ENCODE data around the gene RAB10.
"Not testable (repeated sequence)": the region's sequence is repeated elsewhere in the genome, so short reads cannot be mapped to it uniquely, and the experiment has no call there.

Gene RAB10

DNA sequence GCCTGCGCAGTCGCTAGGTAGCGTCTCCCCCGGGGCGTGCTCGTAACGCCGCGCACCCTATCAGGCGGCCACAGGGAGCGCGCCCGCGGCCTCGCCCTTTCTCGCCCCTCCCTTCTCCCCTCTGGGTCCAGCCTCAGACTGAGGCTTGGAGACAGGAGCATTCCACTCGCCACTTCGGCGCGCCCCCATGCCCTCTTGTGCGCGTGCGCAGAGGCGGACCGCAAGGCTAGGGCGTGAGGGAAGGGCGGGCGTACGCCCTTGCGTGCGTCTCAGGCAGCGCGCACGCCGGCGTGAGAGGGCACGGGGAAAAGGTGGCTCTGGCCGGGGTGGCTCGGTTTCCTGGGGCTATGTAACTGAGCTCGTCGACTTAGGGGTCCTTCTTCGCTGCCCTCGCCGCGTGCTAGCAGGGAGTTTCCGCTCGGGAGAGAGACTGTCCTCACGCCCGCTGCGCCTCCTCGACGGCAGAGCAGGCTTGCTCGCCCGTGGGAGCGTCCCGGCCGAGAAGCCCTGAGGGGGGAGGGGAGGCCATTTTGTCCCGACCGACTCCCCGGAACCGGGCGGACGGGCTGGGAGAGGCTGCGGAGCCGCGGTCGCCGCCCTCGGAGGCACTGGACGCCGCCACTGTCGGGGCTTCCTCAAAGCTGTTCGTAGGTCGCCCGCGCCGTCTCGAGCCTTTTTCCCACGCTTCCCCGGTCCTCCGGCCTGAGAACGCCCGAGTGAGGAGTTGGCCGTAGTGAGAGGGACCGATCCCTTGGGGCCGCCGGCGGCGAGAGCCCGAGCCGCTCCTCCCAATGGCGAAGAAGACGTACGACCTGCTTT is at the start of gene RAB10:
RAB10 (plus strand) TSS at position 267 of the 819 bp plus-strand sequence; CDS start at position 792, 525 bp downstream.
- DNase-seq (ENCODE audit: low read depth in 1 of 2, low spot score in 1 of 2), result peak; percentile 97 to 99

DNA sequence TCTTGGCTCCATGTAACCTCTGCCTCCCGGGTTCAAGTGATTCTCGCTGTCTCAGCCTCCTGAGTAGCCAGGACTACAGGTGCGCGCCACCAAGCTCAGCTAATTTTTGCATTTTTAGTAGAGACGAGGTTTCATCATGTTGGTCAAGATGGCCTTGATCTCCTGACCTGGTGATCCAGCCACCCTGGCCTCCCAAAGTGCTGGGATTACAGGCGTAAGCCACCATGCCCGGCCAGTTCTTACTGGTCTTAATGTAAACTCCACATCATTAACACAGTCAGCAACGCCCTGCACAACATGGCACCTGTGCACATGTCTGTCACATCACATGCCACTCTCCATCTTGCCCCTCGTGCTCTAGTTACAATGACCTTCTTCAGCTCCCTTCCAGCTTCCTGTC is 45.8 kb upstream of the RAB10 start:
- no peak for DNase-seq (ENCODE audit: low read depth in 1 of 2, low spot score in 1 of 2)

DNA sequence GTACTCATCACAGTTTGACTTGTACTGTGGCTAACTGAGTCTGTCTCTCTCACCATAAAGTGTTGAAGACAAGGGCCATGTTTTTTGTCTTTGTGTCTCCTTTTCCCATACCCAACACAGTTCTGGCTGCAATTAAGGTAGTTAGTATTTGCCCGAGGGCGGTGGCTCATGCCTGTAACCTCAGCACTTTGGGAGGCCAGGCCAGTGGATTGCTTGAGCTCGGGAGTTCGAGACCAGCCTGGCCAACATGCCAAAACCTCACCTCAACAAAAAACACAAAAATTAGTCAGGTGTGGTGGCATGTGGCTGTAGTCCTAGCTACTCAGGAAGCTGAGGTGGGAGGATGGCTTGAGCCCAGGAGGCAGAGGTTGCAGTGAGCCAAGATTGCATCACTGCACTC is 44.7 kb upstream of the RAB10 start:
- no peak for DNase-seq (ENCODE audit: low read depth in 1 of 2, low spot score in 1 of 2)

DNA sequence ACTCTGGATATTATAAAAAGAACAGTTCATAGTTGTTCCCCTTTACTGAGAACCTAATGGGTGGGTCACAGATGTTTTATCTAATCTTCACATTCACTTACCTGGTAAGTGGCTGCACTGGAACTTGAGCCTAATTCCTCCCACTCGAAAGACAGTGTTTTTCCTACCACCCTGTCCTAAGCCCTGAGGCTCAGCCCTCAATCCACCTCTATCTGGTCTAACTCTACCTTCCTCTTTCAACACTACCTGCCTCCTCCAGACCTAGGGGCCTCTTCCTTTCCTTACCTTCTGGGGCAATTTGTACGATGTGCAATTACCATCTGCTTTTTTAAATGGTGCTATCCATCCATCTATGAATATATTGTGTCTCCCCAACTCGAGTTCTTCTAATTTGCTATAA is 41.9 kb upstream of the RAB10 start:
- DNase-seq (ENCODE audit: low read depth in 1 of 2, low spot score in 1 of 2), result no peak

DNA sequence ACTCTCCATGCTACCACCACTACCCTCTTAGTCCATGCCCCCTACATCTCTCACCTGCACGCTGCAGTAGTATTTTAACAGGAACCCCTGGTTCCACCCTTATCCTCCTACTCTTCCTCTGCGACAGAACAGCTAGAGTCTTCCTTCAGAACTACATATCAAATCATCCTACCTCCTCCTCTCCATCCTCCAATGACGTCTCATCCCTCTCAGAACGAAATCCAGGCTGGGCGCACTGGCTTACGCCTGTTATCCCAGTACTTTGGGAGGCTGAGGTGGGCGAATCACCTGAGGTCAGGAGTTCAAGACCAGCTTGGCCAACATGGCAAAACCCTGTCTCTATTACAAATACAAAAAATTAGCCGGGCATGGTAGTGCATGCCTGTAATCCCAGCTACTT is 41.3 kb upstream of the RAB10 start:
- no peak for DNase-seq (ENCODE audit: low read depth in 1 of 2, low spot score in 1 of 2)

DNA sequence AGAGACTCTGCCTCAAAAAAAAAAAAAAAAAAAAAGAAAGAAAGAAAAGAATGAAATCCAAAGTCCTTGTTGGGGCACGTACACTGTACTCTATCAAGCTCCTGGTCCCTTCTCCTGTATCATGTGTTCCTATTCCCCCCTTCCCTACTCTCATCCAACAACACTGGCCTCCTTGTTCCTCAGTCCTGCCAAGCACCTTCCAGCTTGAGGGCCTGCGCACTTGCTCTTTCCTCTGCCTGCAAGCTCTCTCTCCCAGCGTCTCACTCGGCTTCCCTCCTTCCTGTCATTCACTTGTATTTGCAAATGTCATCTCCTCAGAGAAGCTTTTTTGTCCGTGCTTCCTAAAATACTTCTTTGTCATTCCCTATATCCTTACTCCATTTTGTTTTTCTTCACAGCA is 40.8 kb upstream of the RAB10 start:
- no peak for DNase-seq (ENCODE audit: low read depth in 1 of 2, low spot score in 1 of 2)

DNA sequence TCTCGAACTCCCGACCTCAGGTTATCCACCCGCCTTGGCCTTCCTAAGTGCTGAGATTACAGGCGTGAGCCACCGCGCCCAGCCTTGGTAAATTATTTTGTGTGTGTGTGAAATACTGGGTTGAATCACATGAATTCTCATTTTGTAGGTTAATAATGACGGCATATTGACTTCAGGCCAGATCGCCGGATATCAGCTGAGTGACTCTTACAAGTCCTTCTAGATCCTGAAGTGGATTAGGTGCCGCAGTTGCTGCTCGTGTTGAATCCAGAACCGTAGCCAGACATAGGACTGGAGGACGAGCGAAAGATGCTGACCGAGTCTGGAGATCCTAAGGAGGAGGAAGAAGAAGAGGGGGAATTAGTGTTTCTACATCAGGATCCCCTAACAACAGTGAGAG is 39.4 kb upstream of the RAB10 start:
- DNase-seq (ENCODE audit: low read depth in 1 of 2, low spot score in 1 of 2), result no peak

DNA sequence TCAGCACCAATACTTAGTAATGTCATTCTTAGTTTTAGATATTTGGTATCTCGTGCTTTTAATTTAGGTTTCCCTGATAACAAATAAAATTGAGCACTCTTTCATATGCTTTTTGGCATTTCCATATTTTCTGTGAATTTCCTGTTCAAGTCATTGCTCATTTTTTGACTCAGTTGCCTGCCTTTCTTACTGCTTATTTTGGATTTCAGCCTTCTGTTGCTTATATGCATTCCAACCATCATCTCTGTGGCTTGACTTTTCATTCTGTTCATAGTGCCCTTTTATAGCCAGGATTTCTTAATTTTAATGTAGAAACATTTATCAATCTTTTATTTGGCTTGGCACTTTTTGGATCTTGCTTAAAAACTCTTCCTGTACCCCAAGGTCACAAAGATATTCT is 37.0 kb upstream of the RAB10 start:
- no peak for DNase-seq (ENCODE audit: low read depth in 1 of 2, low spot score in 1 of 2)

DNA sequence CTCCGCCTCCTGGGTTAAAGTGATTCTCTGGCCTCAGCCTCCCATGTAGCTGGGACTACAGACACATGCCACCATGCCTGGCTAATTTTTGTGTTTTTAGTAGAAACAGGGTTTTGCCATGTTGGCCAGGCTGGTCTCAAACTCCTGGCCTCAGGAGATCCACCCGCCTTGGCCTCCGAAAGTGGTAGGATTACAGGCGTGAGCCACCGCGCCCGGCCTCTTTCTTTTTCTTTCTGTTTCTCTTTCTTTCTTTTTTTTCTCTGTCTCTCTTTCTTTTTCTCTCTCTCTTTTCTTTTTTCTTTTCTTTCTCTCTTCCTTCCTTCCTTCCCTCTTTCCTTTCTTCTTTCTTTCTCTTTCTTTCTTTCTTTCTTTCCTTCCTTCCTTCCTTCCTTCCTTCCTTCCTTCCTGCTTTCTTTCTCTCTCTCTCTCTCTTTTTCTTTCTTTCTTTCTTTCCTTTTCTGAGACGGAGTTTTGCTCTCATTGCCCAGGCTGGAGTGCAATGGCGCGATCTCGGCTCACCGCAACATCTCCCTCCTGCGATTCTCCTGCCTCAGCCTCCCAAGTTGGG is 35.0 kb upstream of the RAB10 start:
- not testable (repeated sequence) for DNase-seq (ENCODE audit: low read depth in 1 of 2, low spot score in 1 of 2)

DNA sequence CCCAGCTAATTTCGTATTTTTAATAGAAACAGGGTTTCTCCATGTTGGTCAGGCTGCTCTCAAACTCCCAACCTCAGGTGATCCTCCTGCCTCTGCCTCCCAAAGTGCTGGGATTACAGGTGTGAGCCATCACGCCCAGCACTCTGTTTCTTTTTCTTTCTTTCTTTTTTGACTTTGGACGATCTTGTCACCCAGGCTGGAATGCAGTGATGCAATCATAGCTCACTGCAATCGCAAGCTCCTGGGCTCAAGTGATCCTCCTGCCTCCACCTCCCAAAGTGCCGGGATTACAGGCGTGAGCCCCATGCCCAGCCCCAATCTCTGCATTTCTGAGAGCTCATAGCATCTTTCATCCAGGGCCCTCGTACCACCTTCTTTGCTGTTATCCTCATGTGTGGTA is 34.5 kb upstream of the RAB10 start:
- not testable (repeated sequence) for DNase-seq (ENCODE audit: low read depth in 1 of 2, low spot score in 1 of 2)

DNA sequence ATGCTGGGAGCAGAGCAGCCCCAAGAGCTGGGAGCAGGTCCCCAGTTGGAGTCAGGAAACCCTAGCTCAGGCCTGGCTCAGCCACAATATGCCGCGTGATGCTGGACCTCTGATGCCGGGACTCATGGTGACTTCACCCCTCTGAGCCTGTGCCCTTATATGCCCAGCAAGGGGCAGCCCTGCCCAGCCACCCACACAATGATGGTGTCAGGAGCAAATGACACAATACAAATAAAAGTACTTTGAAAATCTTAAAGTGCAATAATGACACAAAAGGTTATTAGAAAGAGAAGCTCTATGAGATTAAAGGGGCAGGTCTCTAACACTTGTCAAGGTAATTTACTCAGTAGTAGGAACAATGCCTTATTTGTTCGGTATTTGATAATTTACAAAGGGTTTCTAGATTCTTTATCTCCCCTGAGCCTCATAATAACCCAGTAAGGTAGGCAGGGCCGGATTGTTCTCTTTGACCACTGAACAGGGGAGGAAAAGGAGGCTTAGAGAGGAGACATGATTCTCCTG is 33.3 kb upstream of the RAB10 start:
- DNase-seq (ENCODE audit: low read depth in 1 of 2, low spot score in 1 of 2), result no peak

DNA sequence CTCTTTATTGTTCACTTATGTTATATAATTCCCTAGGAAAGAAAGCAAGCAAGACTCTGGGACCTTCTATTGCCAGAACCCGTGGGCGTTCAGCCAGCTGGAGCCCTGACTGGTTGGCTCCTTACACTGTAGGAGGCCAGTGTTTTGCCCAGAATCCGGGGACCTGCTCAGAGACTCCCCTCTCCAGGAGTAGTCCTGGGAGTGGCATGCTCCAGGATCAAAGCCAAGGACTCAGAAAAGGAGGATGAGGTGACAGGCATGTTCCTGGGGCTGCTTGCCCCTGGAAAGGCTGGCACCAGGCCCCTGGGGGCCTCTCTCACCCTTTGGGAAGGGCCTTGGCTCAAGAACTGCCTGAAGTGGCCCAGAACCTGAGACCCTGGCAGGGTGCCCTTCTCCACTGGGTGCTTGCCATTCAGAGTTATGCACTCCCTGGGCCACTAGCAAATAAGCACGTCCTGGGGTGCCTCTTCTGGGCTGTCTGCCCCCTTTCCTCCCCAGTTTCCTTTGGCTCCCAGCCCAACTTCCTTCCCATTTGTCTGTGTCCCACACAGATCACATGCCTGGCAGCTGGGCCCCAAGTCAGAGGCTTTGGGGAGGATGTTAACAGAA is 32.0 kb upstream of the RAB10 start:
- DNase-seq (ENCODE audit: low read depth in 1 of 2, low spot score in 1 of 2), result no peak

DNA sequence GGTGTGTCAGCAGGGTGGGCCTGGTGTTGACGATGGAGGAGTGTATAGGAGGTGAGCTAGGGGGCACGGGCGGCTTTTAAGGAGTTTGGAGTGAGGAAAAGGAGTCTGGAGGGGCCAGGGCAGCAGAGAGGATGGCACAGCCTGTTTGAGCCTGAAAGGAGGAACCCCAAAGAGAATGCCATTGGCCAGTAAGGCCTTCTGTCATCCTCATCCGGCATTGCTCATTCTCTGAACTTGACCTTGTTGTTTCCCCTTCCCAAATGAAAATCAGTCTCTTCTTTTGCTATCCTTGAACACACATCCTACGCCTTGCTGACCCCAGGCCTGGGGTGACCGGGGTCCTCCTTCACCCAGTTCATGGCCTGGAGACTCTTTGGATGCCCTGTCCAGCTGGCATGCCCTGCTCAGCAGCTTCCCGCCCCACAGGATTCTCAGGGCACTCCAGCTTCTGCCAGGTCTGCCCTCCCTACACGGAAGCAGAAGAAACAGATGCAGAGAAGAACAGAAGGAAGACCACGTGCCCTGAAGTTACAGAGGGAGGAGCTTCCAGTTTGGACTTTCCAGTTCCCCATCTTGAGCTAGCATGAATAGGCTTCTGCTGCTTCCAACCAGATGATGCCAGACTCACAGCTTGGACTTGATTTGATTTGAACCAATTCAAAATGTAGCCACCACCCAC is 31.1 kb upstream of the RAB10 start:
- DNase-seq (ENCODE audit: low read depth in 1 of 2, low spot score in 1 of 2), result no peak

DNA sequence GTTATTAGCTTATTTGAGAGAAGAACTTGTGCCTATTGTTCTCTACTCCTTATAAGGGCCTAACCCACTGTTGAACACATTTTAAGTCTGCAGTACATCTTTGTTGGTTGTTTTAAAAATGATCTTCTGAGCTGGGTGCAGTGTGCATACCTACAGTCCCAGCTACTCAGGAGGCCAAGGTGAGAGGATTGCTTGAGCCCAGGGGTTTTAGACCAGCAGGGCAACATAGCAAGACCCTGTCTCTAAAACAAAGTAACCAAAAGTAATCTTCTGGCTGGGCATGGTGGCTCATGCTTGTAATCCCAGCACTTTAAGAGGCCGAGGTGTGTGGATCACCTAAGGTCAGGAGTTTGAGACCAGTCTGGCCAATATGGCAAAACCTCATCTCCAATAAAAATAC is 25.8 kb upstream of the RAB10 start:
- no peak for DNase-seq (ENCODE audit: low read depth in 1 of 2, low spot score in 1 of 2)

DNA sequence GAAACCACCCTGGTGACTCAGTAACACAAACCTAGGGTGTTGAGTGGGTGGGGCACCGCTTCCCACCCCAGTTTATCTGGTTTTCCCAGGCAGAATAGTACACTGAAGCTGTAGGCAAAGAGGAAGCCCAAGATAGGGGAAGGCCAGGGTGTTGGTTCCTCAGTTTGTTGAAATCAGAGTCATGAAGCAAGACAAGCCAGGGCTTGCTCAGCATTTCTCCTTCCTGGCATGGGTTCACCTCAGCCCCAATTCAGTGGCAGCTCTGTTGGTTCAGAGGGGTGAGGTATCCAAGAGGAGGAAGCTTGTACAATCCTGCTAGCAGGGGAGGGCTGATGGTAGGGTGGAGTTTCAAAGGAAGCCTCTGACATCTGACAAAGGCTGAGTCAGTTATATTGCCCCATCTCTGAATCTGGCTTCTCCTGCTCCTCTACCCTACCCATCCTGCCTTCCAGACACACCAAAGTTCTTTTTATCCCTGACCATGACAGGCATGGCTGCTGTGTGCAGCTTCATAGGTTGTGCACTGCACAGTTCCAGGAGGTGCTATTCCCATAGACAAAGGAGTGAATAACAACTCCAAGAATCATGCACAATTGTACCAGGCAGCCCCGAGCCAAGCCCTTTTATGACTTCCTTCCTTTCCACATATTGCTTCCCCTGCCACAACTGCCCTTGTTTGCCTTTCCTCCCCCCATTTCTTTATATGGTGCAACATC is 24.9 kb upstream of the RAB10 start:
- DNase-seq (ENCODE audit: low read depth in 1 of 2, low spot score in 1 of 2), result no peak

DNA sequence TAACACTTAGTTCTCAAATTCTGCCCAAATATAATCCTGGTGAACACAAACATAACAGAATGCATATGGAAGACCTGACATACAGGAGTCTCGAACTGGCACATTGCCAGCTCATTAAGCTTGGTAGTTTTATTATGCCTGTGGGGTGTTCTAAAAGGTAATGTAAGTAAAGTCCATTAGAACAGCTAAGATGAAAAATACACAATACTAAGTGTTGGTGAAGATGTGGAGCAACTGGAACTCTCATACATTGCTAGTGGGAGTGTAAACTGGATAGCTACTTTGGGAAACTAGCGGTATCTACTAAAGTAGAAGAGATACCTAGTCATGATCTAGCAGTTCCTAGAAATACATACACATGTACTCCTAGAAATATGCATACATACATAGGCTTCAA is 24.3 kb upstream of the RAB10 start:
- no peak for DNase-seq (ENCODE audit: low read depth in 1 of 2, low spot score in 1 of 2)

DNA sequence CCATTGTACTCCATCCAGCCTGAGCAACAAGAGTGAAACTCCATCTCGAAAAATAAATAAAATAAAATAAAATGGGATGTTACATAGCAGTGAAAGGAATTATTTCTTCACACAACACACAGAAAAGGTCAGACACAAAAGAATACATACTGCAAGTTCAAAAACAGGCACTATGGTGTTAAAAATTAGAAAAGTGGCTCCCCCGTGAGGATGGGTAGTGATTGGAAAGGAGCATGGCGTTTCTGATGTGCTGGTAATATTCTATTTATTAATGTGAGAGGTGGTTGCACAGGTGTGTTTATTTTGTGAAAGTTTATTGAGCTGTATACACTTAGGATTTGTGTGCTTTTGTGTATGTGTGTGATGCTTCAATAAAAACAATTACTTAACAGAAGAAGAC is 22.9 kb upstream of the RAB10 start:
- DNase-seq (ENCODE audit: low read depth in 1 of 2, low spot score in 1 of 2), result no peak

DNA sequence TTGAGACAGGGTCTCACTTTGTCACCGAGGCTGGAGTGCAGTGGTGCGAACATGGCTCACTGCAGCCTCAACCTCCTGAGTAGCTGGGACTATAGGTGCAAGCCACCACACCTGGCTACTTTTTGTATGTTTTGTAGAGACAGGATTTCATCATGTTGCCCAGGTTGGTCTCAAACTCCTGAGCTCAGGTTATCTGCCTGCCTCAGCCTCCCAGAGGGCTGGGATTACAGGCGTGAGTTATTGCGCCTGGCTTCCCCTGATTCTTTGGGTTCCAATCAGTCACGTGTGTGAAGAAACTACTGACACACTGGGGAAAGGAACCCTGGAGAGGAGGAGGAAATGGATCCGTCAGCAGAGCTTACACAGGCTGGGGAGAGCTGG is 22.3 kb upstream of the RAB10 start:
- DNase-seq (ENCODE audit: low read depth in 1 of 2, low spot score in 1 of 2), result no peak

DNA sequence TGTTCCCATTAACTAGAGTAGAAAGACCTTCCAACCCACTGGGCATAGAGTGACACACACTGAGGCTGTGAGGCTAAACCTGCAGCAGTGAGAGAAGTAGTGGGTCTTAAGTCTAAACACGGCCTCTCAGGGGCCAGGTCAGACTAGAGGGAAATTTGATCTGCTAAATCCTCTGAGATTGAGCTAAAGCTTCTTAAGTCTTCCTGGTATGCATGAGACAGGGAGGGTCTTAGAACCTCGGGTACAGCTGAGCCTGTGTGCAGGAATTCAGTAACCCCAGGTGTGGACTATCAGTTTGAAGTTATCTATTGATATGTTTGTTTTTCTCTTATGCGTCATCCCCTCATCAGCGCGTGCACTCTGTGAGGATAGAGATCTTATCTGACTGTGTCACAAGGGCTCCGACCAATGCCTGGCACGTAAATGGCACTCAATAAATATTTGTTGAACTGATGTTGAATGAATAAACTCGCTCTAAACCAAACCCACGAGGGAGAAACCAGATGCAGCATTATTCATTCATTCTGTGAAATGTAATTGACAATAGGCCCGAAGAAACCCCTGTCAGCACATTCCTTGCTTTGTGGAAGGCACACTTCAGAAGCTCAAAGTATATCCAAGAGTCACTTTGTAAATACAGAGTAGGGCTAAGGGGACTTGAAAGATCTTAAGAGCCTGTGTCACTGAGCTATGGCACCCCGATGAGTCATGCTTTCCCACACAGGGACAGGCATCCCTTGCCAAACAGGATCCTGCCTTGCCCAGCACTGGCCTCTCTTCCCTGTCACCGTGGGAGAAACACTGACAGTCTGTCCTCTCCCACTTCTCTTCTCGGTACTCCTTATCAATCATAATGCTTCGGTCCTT is 21.7 kb upstream of the RAB10 start:
- no peak for DNase-seq (ENCODE audit: low read depth in 1 of 2, low spot score in 1 of 2)

DNA sequence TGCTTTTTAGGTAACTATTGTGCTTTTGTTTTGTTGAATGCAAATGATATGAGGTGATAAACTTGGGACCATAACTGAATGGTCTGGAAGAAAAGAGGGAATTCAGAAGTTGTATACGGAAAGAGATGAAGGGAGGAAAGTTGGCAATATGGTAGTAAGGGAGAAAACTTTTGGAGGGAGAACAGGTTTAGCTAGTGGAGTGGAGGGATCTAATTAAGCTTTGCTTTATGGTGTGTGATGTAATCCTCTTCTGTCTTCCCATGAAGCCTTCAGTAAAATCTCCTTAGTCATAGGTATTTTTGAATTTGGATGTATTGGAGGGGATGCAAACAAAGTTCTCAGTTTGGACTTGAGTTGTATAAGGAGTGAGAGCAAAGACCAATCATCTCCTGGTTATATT is 20.2 kb upstream of the RAB10 start:
- no peak for DNase-seq (ENCODE audit: low read depth in 1 of 2, low spot score in 1 of 2)
